ENCODE data around the gene MARCHF7.
"Not testable (repeated sequence)": the region's sequence is repeated elsewhere in the genome, so short reads cannot be mapped to it uniquely, and the experiment has no call there.

The MARCHF7 gene

DNA sequence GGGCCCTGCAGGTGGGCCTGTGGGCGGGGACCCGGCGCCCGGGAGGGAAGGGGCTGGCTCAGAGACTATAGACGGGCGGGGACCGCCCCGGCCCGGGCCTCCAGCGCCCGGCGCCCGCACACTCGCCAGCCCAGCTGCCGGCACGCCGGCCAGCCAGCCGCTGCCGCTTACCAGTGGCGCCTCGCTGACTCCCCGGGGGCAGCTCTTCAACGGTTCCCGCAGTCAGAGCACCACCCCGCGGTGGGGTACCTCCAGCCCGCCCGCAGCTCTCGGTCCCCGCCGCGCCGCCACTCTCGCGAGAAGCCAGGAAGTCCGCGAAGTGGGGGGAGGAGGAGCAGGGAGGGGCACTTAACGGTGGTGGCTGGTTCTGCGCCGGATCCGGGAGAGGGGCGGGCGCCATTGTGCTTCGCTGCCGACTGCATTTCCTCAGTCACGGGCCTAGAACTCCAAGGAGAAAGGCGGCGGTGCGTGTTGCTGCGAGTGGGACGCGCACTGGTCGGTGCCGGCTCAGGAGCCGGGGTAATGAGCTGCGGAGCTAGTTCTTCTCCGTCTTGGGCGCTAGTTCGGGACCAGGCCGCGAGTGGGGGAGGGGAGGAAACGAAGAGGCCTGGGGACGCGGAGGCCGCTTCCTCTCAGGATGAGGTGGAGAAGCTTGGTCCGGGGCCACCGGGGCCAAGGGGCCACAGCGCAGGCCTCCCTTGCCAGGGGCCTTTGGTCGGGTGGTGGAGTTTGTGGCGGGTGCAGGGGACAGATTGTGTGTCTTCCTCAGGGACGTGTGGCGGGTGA, at the start of gene MARCHF7:
TSS of gene MARCHF7 (plus strand) at position 364 of the 786 bp plus-strand sequence. CDS start 16,517 bp downstream, outside the sequence.
- peak; percentile 97 for DNase-seq

GRCh38 chr2:159667423-159667822, 44.9 kb upstream of the MARCHF7 start:
- DNase-seq: not testable (repeated sequence)

DNA sequence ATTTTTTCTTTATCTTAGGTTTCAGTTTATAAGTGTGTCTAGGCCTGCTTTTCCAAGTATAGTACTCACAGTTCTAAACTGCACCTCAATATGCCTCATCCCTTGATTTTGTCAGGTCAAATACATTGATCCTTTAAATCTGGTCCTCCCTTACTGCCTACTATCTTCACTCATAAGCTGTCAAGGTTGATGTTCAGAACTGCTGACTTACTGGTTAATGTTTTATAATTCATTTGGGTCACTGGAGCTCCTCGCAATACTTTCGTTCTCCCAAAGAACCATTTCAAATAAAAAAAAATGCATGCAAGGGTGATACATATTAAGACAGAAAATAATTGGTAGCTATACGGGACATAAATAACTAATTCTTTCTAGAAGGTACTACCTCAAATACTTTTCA, 41.3 kb upstream of the MARCHF7 start:
- DNase-seq: no peak

DNA sequence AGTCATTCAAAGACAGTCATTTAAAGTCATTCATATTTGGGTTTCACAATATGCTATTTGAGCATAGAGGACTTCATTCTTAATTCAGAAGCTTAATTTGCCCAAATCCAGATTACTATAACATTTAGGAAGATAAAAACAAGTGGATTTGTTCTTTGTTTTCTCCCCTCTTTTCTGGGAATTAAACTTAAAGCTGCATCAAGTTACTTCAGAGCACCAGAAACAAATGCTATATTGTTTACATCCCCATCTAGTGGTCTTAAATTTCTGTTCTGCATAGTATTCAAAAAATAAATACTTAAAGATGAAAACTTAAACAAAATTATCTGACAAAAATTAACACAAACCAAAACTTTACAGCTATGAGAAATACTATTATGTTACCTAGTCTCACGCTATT, 34.7 kb upstream of the MARCHF7 start:
- no peak for DNase-seq

DNA sequence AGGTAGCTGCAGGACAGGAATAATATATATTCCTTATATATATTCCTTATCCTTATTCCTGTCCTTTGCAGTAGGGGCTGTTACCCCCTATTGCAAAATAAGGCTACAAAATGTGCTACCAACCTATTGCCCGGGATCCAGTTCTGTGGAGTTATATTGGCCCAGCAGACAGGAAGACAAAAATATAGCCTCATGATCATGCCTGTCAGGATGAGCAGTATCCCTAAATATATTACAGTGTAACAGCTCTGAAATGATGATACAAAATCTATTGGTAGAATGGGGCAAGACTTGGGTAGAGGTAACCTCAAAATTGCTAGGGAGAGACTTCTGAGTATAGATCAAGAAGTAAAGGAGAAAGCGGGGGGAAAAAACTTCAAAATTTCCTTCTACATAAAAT, 31.6 kb upstream of the MARCHF7 start:
- DNase-seq: no peak

GRCh38 chr2:159683817-159684216, 28.5 kb upstream of the MARCHF7 start:
- no peak for DNase-seq

DNA sequence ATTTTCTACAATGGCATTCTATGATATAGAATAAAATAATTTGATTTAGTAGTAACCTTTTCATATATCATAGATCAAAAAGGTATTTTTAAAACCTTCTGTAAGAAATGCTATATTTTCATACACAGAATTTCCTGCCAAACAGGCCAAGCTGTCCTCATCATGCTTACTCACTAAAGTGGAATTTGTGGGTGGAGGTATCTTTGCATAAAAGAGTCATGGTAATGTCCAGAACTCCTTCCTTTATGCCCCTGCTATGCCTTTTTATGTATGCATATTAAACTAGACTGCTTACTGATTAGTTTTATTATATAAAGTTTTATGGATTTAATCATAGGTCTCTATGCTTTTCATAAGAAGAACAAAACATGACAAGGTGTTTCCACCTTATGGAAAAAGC, 27.5 kb upstream of the MARCHF7 start:
- DNase-seq: no peak

- no peak for DNase-seq
These were observed 17.7 kb upstream of the MARCHF7 start for GRCh38 chr2:159694500-159695040.

- DNase-seq: no peak
These were observed 16.4 kb upstream of the MARCHF7 start for GRCh38 chr2:159695795-159696448.

- DNase-seq: no peak
These were observed 8.8 kb upstream of the MARCHF7 start for GRCh38 chr2:159703491-159703890.

DNA sequence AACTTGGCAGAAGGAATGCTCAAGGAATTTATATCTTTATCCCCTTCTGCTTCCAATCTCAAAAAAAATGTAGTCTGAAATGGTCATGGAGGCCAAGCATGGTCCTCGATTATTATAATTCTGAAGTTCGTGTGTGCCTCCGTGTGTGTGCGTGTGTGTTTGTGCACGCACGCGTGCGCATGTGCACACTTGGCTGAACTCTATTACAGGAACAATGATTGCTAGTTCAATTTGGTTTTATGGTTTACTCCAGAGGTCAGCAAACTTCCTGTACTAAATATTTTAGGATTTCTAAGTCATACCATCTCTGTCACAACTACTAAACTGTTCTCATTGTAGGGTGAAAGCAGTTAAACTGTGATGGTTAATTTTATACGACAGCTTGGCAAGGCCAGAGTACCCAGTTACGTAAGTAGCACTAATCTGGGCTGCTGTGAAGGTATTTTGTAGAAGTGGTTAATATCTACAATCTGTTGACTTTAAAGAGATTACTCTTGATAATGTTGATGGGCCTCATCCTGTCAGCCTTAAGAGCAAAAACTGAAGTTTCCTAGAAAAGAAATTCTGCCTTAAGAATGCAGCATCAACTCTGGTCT, 5.8 kb upstream of the MARCHF7 start:
- DNase-seq: no peak

GRCh38 chr2:159708066-159708760, 4.1 kb upstream of the MARCHF7 start:
- no peak for DNase-seq

- no peak for DNase-seq
These were observed 1.6 kb upstream of the MARCHF7 start for GRCh38 chr2:159710601-159711180.

GRCh38 chr2:159711562-159712142, 654 bp upstream of the MARCHF7 start:
- no peak for DNase-seq

GRCh38 chr2:159712929-159713420, 669 bp downstream of the MARCHF7 start:
- DNase-seq: peak; percentile 60

GRCh38 chr2:159713631-159714246, 1.4 kb downstream of the MARCHF7 start:
- peak; percentile 11 for DNase-seq

GRCh38 chr2:159714247-159714930, 2.1 kb downstream of the MARCHF7 start:
- no peak for DNase-seq

GRCh38 chr2:159715451-159715850, 3.1 kb downstream of the MARCHF7 start:
- no peak for DNase-seq

DNA sequence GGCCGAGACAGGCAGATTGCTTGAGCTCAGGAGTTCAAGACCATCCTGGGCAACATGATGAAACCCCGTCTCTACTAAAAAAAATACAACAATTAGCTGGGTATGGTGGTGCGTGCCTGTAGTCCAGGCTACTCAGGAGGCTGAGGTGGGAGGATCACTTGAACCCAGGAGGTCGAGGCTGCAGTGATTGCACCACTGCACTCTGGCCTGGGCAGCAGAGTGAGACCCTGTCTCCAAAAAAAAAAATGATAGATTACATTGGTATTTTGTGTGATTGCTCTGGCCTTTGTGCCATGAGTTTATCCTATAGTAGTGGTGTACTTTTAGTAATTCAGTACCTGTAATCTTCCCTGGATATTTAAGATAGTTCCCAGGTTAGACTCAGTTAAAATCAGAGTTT, 4.1 kb downstream of the MARCHF7 start:
- not testable (repeated sequence) for DNase-seq

- no peak for DNase-seq
These were observed 4.6 kb downstream of the MARCHF7 start for GRCh38 chr2:159716857-159717256.

DNA sequence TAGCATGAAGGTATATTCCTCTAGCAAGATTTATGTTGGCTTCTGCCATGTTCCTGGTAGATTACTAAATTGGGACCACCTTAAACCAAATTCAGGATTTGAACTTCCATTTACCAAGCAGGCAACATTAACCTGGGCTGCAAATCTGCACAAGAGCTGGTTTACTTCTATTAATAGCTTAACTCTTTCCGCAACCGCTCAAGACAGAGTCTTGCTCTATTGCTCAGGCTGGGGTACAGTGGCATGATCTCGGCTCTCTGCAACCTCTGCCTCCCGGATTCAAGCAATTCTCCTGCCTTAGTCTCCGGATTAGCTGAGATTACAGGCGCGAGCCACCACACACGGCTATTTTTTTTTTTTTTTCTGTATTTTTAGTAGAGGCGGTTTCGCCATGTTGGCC, 8.4 kb downstream of the MARCHF7 start:
- DNase-seq: no peak

All from CD4-positive, alpha-beta T cell treated with Interleukin-21 for 1 hour (primary cell).